Effector memory CD4-positive, alpha-beta T cell (primary cell): Measurements from ENCODE around the gene ADAMTSL3.
"Not testable (repeated sequence)": the region's sequence is repeated elsewhere in the genome, so short reads cannot be mapped to it uniquely, and the experiment has no call there.

Experiments
- DNase-seq, 3 donors: peaks; one replicate each; pipeline ENCODE4 v3.0.0-alpha.2; 2020
- H3K27ac ChIP-seq: 2 replicates; pipeline ENCODE4 v1.7.0; 2013; ENCODE audit warnings: mild to moderate bottlenecking, low read length, moderate library complexity; ENCODE audit not compliant: insufficient read depth, poor library complexity, severe bottlenecking
- H3K27me3 ChIP-seq: replicated peaks from 2 replicates; pipeline ENCODE4 v1.7.0; 2013; ENCODE audit warnings: mild to moderate bottlenecking, low read length; ENCODE audit not compliant: insufficient read depth, control insufficient read depth, poor library complexity, severe bottlenecking
- H3K36me3 ChIP-seq: 2 replicates; pipeline ENCODE4 v1.7.0; 2013; ENCODE audit warnings: mild to moderate bottlenecking, low read length, moderate library complexity; ENCODE audit not compliant: control insufficient read depth, insufficient read depth
- H3K4me1 ChIP-seq: 2 replicates; pipeline ENCODE4 v1.7.0; 2013; ENCODE audit warnings: low read length, mild to moderate bottlenecking; ENCODE audit not compliant: control insufficient read depth, insufficient read depth, poor library complexity, severe bottlenecking
- H3K4me3 ChIP-seq: 2 replicates; pipeline ENCODE4 v1.7.0; 2013; ENCODE audit warnings: low read length, low read depth, mild to moderate bottlenecking; ENCODE audit not compliant: insufficient read depth, poor library complexity, severe bottlenecking
- H3K9me3 ChIP-seq: 2 replicates; pipeline ENCODE4 v1.7.0; 2013; ENCODE audit warnings: mild to moderate bottlenecking, low read length, moderate library complexity; ENCODE audit not compliant: control insufficient read depth

Gene ADAMTSL3

DNA sequence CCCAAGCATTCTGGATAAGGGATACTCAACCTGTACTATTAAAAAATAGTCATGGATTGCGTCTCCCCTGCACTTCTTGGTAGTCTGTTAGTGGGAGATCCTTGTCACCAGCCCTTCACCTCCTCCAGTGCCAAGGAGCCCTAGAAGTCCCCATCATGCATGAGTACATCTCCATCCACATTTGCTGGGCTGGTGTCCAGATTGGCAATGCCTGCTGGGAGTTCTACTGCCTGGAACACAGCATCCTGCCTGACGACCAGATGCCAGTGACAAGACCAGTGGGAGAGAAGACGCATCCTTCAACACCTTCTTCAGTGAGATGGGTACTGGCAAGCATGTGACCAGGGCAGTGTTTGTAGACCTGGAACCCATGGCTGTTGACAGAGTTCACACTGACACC is 85.7 kb downstream of the ADAMTSL3 start:
- Histone ChIP-seq H3K27me3 (no peaks in the 10 kb centered on the region), H3K4me1 (no peaks in the 10 kb centered on the region)
- no peak for DNase-seq

DNA sequence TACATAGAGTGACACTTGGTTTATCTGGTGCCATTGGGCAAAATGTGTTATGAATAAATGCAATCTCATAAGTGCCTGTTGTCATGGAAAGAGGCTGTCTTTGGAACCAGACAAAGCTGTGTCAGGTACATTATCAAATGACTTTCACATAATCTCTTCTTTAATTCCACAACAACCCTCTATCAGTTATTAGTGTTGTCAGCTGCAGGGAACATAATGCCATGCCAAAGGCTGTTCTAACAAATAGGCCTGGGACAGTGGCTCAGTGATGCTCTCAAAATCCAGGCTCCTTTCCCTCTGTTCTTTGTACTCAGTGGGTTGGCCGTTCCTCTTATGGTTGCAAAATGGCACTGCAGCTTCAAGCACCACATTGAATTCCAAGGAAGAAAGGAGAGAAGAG is 91.8 kb downstream of the ADAMTSL3 start:
- H3K4me1 ChIP-seq: no peaks in the 10 kb centered on the region
- no peak for DNase-seq
- no peak overlapping the region for H3K4me3 ChIP-seq
- no peaks in the 10 kb centered on the region for H3K27me3 ChIP-seq
- H3K36me3 ChIP-seq: no peaks in the 10 kb centered on the region
- no peaks in the 10 kb centered on the region for H3K9me3 ChIP-seq
- H3K27ac ChIP-seq: no peak overlapping the region

More for the DNA sequence above, 85.7 kb downstream of the ADAMTSL3 start:
- Histone ChIP-seq H3K4me3 (no peak overlapping the region), H3K9me3 (no peaks in the 10 kb centered on the region), H3K27ac (no peak overlapping the region), H3K36me3 (no peaks in the 10 kb centered on the region)

DNA sequence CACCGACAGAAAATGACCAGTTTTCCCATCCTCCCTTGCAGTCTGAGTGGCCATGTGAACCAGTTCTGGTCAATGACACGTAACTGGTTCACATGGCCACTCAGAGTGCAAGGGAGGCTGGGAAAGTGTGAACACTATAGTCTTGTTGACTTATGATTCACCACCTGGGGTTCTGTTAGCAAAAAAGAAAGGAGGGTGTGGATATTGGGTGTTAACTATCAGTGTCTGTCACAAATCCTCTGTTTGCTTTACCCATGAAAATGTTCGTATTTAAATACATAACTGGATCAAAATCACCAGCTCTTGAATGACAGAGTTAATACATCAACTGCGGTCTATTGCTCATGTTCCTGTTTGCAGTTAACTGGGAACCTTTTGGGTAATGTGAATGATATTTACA is 92.3 kb downstream of the ADAMTSL3 start:
- DNase-seq: no peak
- no peaks in the 10 kb centered on the region for H3K9me3 ChIP-seq
- no peaks in the 10 kb centered on the region for H3K27me3 ChIP-seq
- H3K36me3 ChIP-seq: no peaks in the 10 kb centered on the region
- no peak overlapping the region for H3K27ac ChIP-seq
- H3K4me1 ChIP-seq: no peaks in the 10 kb centered on the region
- no peak overlapping the region for H3K4me3 ChIP-seq

- no peaks in the 10 kb centered on the region for H3K27me3 ChIP-seq
- no peaks in the 10 kb centered on the region for H3K36me3 ChIP-seq
- DNase-seq: no peak
- no peak overlapping the region for H3K4me3 ChIP-seq
- H3K4me1 ChIP-seq: no peaks in the 10 kb centered on the region
- H3K27ac ChIP-seq: no peak overlapping the region
- H3K9me3 ChIP-seq: no peaks in the 10 kb centered on the region
Measured at GRCh38 chr15:83747050-83747717, 93.3 kb downstream of the ADAMTSL3 start.

- no peak for DNase-seq
- Histone ChIP-seq H3K4me1 (no peaks in the 10 kb centered on the region), H3K36me3 (no peaks in the 10 kb centered on the region), H3K4me3 (no peak overlapping the region), H3K27me3 (no peaks in the 10 kb centered on the region), H3K9me3 (no peaks in the 10 kb centered on the region), H3K27ac (no peak overlapping the region)
Measured at GRCh38 chr15:83747718-83748110, 93.8 kb downstream of the ADAMTSL3 start.

- no peak for DNase-seq
- Histone ChIP-seq H3K9me3 (no peaks in the 10 kb centered on the region), H3K27ac (no peak overlapping the region), H3K36me3 (no peaks in the 10 kb centered on the region), H3K27me3 (no peaks in the 10 kb centered on the region), H3K4me3 (no peak overlapping the region), H3K4me1 (no peaks in the 10 kb centered on the region)
Measured at GRCh38 chr15:83753872-83754493, 100.1 kb downstream of the ADAMTSL3 start.

DNA sequence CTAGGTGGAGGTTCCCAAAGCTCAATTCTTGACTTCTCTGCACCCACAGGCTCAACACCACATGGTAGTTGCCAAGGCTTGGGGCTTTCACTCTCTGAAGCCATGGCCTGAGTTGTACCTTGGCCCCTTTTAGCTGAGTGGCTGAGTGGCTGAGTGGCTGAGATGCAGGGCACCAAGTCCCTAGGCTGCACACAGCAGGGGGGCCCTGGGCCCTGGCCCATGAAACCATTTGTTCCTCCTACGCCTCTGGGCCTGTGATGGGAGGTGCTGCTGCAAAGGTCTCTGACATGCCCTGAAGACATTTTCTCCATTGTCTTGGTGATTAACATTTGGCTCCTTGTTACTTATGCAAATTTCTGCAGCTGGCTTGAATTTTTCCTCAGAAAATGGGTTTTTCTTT is 103.4 kb downstream of the ADAMTSL3 start:
- not testable (repeated sequence) for H3K27me3 ChIP-seq, H3K36me3 ChIP-seq, H3K4me3 ChIP-seq, H3K27ac ChIP-seq, H3K9me3 ChIP-seq, H3K4me1 ChIP-seq, DNase-seq

- DNase-seq: no peak
- Histone ChIP-seq H3K4me3 (no peak overlapping the region), H3K9me3 (no peaks in the 10 kb centered on the region), H3K27me3 (no peaks in the 10 kb centered on the region), H3K4me1 (no peaks in the 10 kb centered on the region), H3K27ac (no peak overlapping the region), H3K36me3 (no peaks in the 10 kb centered on the region)
Measured at GRCh38 chr15:83762367-83762766, 108.4 kb downstream of the ADAMTSL3 start.

DNA sequence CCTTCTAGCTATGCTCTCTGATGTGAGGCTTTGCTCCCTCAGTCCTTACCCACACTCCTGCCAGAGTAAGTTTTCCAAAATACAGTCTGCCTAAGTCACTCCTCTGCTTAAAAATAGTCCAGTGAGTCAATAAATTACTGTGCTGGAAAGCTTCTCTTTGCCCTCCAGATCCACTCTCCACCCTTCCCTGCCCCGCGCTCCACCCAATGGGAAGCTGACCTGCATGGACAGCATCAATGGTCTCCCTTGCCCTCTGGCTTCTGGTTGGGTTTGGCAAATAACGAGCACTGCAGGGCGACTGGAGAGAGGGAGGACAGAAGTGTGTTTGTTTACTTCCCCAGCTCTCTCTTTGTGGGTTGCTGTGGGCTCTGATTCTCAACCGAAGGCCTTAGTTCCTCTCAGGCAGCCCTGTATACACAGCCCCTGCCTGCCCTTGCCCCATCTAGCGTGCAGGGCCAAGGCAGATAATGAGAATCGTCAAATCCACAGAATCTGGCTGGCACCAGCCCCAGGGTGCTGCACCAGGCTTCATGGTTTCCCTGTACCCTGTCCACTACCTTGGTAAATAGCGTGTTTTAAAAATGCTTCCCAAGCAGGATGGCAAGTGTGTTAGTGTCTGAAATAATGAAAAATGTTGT is 110.4 kb downstream of the ADAMTSL3 start:
- no peaks in the 10 kb centered on the region for H3K36me3 ChIP-seq
- no peak overlapping the region for H3K27ac ChIP-seq
- no peaks in the 10 kb centered on the region for H3K4me1 ChIP-seq
- no peak for DNase-seq
- H3K4me3 ChIP-seq: no peak overlapping the region
- no peaks in the 10 kb centered on the region for H3K27me3 ChIP-seq
- H3K9me3 ChIP-seq: no peaks in the 10 kb centered on the region

DNA sequence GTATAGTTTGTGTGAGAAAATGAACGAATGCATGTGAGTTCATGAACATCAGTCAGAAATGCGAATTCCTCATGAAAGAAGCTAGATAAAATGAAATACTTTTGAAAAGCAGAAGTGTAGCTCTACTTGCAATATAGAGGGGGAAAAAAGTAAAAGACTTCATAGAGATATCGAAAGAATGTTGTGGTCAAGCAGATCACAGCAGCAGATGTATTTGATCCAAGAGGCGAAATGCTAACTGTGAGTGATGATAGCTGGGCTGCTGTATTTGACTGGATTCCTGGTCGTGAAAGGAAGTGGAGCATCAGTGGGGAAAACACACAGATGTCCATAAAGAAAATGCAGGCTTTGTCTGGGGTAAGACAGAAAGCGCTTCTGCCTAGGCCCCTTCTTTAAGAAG is 112.4 kb downstream of the ADAMTSL3 start:
- Histone ChIP-seq H3K27me3 (no peaks in the 10 kb centered on the region), H3K4me1 (no peaks in the 10 kb centered on the region), H3K27ac (no peak overlapping the region), H3K36me3 (no peaks in the 10 kb centered on the region), H3K4me3 (no peak overlapping the region), H3K9me3 (no peaks in the 10 kb centered on the region)
- DNase-seq: no peak
